ENCODE results near the gene FOXS1. TPM values are rescaled to one million over a fixed set of nuclear protein-coding genes. Genes with fewer than 3 reads are reported as not detected.

Gene FOXS1
- 1 to 10 TPM in 2 of 4 donors, not detected in 2; 1.0 to 1.2 TPM for polyA plus RNA-seq
- long read RNA-seq, donor 1 = 0 reads
- long read RNA-seq, donor 2, partial matches to known transcripts = 0 of 1 reads
- long read RNA-seq, donor 2, other reads (novel, unspliced or antisense) = 0 of 1 reads
- long read RNA-seq, donor 3, partial matches to known transcripts = 0 of 1 reads
- long read RNA-seq, donor 3, other reads (novel, unspliced or antisense) = 0 of 1 reads
- long read RNA-seq, donor 4 = 0 reads
- long read RNA-seq, donor 5, partial matches to known transcripts = 0 of 1 reads
- long read RNA-seq, donor 5, other reads (novel, unspliced or antisense) = 0 of 1 reads
- long read RNA-seq, donor 6 = 0 reads
- long read RNA-seq, donor 7, transcript FOXS1-201 (1 exons, 1,319 nt) = major isoform, 13 of 13 reads
- long read RNA-seq, donor 7, partial matches to known transcripts = 0 of 13 reads
- long read RNA-seq, donor 7, other reads (novel, unspliced or antisense) = 0 of 13 reads
- long read RNA-seq, donor 8, partial matches to known transcripts = 0 of 1 reads
- long read RNA-seq, donor 8, other reads (novel, unspliced or antisense) = 0 of 1 reads
- long read RNA-seq, donor 9, partial matches to known transcripts = 0 of 1 reads
- long read RNA-seq, donor 9, other reads (novel, unspliced or antisense) = 0 of 1 reads
- long read RNA-seq, donor 10, partial matches to known transcripts = 0 of 2 reads
- long read RNA-seq, donor 10, other reads (novel, unspliced or antisense) = 0 of 2 reads

DNA sequence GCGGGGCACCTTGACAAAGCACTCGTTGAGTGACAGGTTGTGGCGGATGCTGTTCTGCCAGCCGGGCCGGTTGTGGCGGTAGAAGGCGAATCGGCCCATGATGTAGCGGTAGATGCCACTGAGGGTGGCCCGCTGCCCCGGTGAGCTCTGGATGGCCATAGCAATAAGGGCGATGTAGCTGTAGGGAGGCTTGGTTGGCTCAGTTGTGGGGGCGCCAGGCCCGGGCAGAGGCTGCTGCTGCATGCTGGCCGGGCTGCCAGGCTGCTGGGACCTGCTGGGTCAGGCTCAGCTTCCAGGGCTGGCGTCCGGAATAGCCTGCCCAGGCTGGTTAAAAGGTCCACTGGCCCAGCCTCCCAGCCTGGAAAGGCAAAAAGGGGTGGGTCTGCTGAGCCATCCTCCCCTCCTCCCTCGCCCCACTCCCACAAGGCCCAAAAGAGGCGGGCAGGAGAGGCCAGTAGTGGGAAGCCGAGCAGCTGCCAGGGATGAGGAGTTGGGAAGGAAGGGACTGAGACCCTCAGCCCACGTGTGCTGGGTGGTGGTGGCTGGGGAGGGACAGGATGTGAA, at the start of gene FOXS1:
Gene FOXS1, minus strand, starts transcription at position 305 of the 564 bp plus-strand sequence. Its CDS starts 62 bp downstream, at position 243.
- FAIRE-seq (no peak), DNase-seq (no peak)
- Histone ChIP-seq H3K4me3 (ENCODE audit: low read depth in 1 of 3, low read length in 3 of 3) (no peak within 1 kb of the TSS), H3K9me3 (ENCODE audit: control insufficient read depth in 2 of 2, insufficient read depth in 1 of 2, low read depth in 1 of 2, low read length in 1 of 2) (no peaks in the 10 kb centered on the region), H3K27me3 (ENCODE audit: control insufficient read depth in 3 of 3, insufficient read depth in 3 of 3, low read length in 3 of 3) (peaks cover 0 to 16% (median 3%) of the 10 kb centered on the region in 3 donors), H3K27ac (ENCODE audit: low read depth in 1 of 3, low read length in 2 of 3) (no peak within 1 kb of the TSS), H3K4me1 (ENCODE audit: control insufficient read depth in 3 of 3, insufficient read depth in 2 of 3, low read depth in 1 of 3, low read length in 2 of 3) (no peaks in the 10 kb centered on the region), H3K36me3 (ENCODE audit: control insufficient read depth in 3 of 3, insufficient read depth in 2 of 3, low read depth in 1 of 3, low read length in 3 of 3) (no peaks in the 10 kb centered on the region)
- WGBS, 3 donors = 68 to 76% (median 75%) methylated on average over 21 of the region's 21 CpGs

DNA sequence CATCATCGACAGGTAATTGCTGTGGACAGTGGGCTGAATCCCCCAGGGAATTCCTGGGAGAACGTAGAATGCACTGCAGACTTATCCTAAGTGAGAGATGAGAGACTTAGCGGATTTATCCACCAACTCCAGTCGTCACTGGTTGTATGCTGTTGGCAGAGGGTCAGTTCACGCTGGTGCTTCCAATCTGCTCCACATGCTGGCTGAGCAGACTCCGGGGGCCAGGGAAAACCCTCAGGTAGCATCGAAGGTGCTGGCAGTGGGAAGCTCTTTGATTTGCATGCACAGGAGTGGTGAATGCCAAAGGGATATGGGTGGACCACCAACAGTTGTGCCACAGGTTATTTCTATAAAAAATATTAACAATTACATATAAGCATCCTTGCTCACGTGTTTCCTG, 45.2 kb upstream of the FOXS1 start:
- H3K9me3 ChIP-seq (ENCODE audit: control insufficient read depth in 2 of 2, insufficient read depth in 1 of 2, low read depth in 1 of 2, low read length in 1 of 2) = no peaks in the 10 kb centered on the region
- H3K27ac ChIP-seq (ENCODE audit: low read depth in 1 of 3, low read length in 2 of 3) = no peak overlapping the region
- FAIRE-seq (no peak), DNase-seq (no peak)
- 68 to 69% (median 68%) methylated on average over 8 of the region's 8 CpGs for WGBS, 3 donors
- H3K4me1 ChIP-seq (ENCODE audit: control insufficient read depth in 3 of 3, insufficient read depth in 2 of 3, low read depth in 1 of 3, low read length in 2 of 3) = no peaks in the 10 kb centered on the region
- H3K27me3 ChIP-seq (ENCODE audit: control insufficient read depth in 3 of 3, insufficient read depth in 3 of 3, low read length in 3 of 3) = peaks cover 0 to 5% (median 0%) of the 10 kb centered on the region in 3 donors
- no peaks in the 10 kb centered on the region for H3K36me3 ChIP-seq (ENCODE audit: control insufficient read depth in 3 of 3, insufficient read depth in 2 of 3, low read depth in 1 of 3, low read length in 3 of 3)
- H3K4me3 ChIP-seq (ENCODE audit: low read depth in 1 of 3, low read length in 3 of 3) = no peak overlapping the region

GRCh38 chr20:31883829-31884228, 38.4 kb upstream of the FOXS1 start:
- no peaks in the 10 kb centered on the region for H3K9me3 ChIP-seq (ENCODE audit: control insufficient read depth in 2 of 2, insufficient read depth in 1 of 2, low read depth in 1 of 2, low read length in 1 of 2)
- no peaks in the 10 kb centered on the region for H3K36me3 ChIP-seq (ENCODE audit: control insufficient read depth in 3 of 3, insufficient read depth in 2 of 3, low read depth in 1 of 3, low read length in 3 of 3)
- no peaks in the 10 kb centered on the region for H3K4me1 ChIP-seq (ENCODE audit: control insufficient read depth in 3 of 3, insufficient read depth in 2 of 3, low read depth in 1 of 3, low read length in 2 of 3)
- H3K4me3 ChIP-seq (ENCODE audit: low read depth in 1 of 3, low read length in 3 of 3) = no peak overlapping the region
- FAIRE-seq (no peak), DNase-seq (no peak)
- peaks cover 0 to 6% (median 0%) of the 10 kb centered on the region in 3 donors for H3K27me3 ChIP-seq (ENCODE audit: control insufficient read depth in 3 of 3, insufficient read depth in 3 of 3, low read length in 3 of 3)
- no peak overlapping the region for H3K27ac ChIP-seq (ENCODE audit: low read depth in 1 of 3, low read length in 2 of 3)

DNA sequence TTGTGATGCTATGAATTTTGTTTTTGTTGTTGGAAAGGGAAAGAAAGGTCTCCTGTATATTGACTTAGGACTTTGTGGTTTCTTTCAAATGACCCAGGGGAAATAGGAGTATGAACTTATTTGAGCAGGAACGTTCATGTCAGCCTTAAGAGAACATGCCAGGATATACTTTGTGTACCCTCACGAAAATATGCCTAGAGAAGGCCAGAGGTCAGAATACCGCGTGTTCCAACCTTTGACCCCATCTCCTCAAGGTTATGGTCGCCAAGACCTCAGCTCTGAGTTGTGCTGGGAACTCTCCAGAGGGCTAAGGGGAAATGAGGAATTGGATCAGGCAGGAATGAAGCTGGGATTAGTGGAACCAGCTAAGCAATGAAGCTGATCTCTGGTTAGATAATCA, 36.5 kb upstream of the FOXS1 start:
- Histone ChIP-seq H3K27ac (ENCODE audit: low read depth in 1 of 3, low read length in 2 of 3) (no peak overlapping the region), H3K36me3 (ENCODE audit: control insufficient read depth in 3 of 3, insufficient read depth in 2 of 3, low read depth in 1 of 3, low read length in 3 of 3) (no peaks in the 10 kb centered on the region), H3K9me3 (ENCODE audit: control insufficient read depth in 2 of 2, insufficient read depth in 1 of 2, low read depth in 1 of 2, low read length in 1 of 2) (no peaks in the 10 kb centered on the region), H3K27me3 (ENCODE audit: control insufficient read depth in 3 of 3, insufficient read depth in 3 of 3, low read length in 3 of 3) (peaks cover 0 to 6% (median 0%) of the 10 kb centered on the region in 3 donors), H3K4me3 (ENCODE audit: low read depth in 1 of 3, low read length in 3 of 3) (no peak overlapping the region), H3K4me1 (ENCODE audit: control insufficient read depth in 3 of 3, insufficient read depth in 2 of 3, low read depth in 1 of 3, low read length in 2 of 3) (no peaks in the 10 kb centered on the region)
- 19 to 51% (median 31%) methylated on average over 5 of the region's 5 CpGs for WGBS, 3 donors
- FAIRE-seq = no peak
- DNase-seq = no peak

- Histone ChIP-seq H3K36me3 (ENCODE audit: control insufficient read depth in 3 of 3, insufficient read depth in 2 of 3, low read depth in 1 of 3, low read length in 3 of 3) (no peaks in the 10 kb centered on the region), H3K4me3 (ENCODE audit: low read depth in 1 of 3, low read length in 3 of 3) (peak overlapping the region; percentile 36 to 61 (median 60)), H3K9me3 (ENCODE audit: control insufficient read depth in 2 of 2, insufficient read depth in 1 of 2, low read depth in 1 of 2, low read length in 1 of 2) (no peaks in the 10 kb centered on the region), H3K4me1 (ENCODE audit: control insufficient read depth in 3 of 3, insufficient read depth in 2 of 3, low read depth in 1 of 3, low read length in 2 of 3) (no peaks in the 10 kb centered on the region), H3K27me3 (ENCODE audit: control insufficient read depth in 3 of 3, insufficient read depth in 3 of 3, low read length in 3 of 3) (no peaks in the 10 kb centered on the region), H3K27ac (ENCODE audit: low read depth in 1 of 3, low read length in 2 of 3) (peak overlapping the region in 2 of 3 donors; percentile 47 to 85)
- DNase-seq (peak; percentile 96), FAIRE-seq (no peak)
- WGBS, 3 donors = 2 to 5% (median 3%) methylated on average over 45 of the region's 45 CpGs
These were observed 34.0 kb upstream of the FOXS1 start for GRCh38 chr20:31879143-31879987.

DNA sequence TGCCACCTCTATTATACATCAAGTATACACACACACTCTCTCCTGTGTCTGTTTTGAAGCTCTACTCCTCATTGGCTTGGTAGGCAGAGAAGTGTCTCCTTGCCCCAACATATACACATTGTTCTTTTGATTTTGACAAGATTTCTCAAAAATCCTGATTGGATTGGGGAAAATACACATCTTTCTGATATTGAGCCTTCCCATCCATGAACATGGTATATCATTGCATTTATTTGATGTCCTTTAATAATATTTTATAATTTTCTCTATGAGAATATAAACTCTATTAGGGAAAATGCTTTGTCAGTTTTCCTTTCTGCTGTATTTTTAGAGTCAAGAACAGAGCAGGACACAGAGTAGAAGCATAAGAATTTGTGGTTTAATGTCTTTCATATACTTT, 32.3 kb upstream of the FOXS1 start:
- FAIRE-seq = no peak
- no peaks in the 10 kb centered on the region for H3K4me1 ChIP-seq (ENCODE audit: control insufficient read depth in 3 of 3, insufficient read depth in 2 of 3, low read depth in 1 of 3, low read length in 2 of 3)

GRCh38 chr20:31875671-31876070, 30.3 kb upstream of the FOXS1 start:
- WGBS, 3 donors = 64 to 69% (median 65%) methylated on average over 2 of the region's 2 CpGs

More for the DNA sequence above, 32.3 kb upstream of the FOXS1 start:
- Histone ChIP-seq H3K36me3 (ENCODE audit: control insufficient read depth in 3 of 3, insufficient read depth in 2 of 3, low read depth in 1 of 3, low read length in 3 of 3) (no peaks in the 10 kb centered on the region), H3K27me3 (ENCODE audit: control insufficient read depth in 3 of 3, insufficient read depth in 3 of 3, low read length in 3 of 3) (no peaks in the 10 kb centered on the region), H3K4me3 (ENCODE audit: low read depth in 1 of 3, low read length in 3 of 3) (no peak overlapping the region), H3K27ac (ENCODE audit: low read depth in 1 of 3, low read length in 2 of 3) (no peak overlapping the region), H3K9me3 (ENCODE audit: control insufficient read depth in 2 of 2, insufficient read depth in 1 of 2, low read depth in 1 of 2, low read length in 1 of 2) (no peaks in the 10 kb centered on the region)
- no peak for DNase-seq

DNA sequence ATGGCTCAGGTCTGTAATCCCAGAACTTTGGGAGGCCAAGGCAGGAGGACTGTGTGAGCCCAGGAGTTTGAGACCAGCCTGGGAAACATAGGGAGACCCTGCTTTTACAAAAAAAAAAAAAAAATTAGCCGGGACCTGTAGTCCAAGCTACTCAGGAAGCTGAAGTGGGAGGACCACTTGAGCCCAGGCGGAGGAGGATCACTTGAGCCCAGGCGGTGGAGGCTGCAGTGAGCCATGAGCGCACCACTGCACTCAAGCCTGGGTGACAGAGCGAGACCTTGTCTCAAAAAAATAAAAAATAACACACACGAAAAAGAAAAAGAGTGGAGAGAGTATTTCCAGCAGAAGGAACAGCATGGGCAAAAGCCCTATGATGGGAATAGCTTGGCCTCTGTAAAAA, 27.0 kb upstream of the FOXS1 start:
- 84 to 89% (median 87%) methylated on average over 6 of the region's 6 CpGs for whole genome bisulfite sequencing, 3 donors
- H3K4me1 ChIP-seq (ENCODE audit: control insufficient read depth in 3 of 3, insufficient read depth in 2 of 3, low read depth in 1 of 3, low read length in 2 of 3) = peaks cover 0 to 19% (median 2%) of the 10 kb centered on the region in 3 donors
- DNase-seq (no peak), FAIRE-seq (no peak)
- no peak overlapping the region for H3K27ac ChIP-seq (ENCODE audit: low read depth in 1 of 3, low read length in 2 of 3)
- H3K27me3 ChIP-seq (ENCODE audit: control insufficient read depth in 3 of 3, insufficient read depth in 3 of 3, low read length in 3 of 3) = no peaks in the 10 kb centered on the region
- H3K36me3 ChIP-seq (ENCODE audit: control insufficient read depth in 3 of 3, insufficient read depth in 2 of 3, low read depth in 1 of 3, low read length in 3 of 3) = no peaks in the 10 kb centered on the region
- no peak overlapping the region for H3K4me3 ChIP-seq (ENCODE audit: low read depth in 1 of 3, low read length in 3 of 3)
- H3K9me3 ChIP-seq (ENCODE audit: control insufficient read depth in 2 of 2, insufficient read depth in 1 of 2, low read depth in 1 of 2, low read length in 1 of 2) = no peaks in the 10 kb centered on the region

More at GRCh38 chr20:31875671-31876070, 30.3 kb upstream of the FOXS1 start:
- no peaks in the 10 kb centered on the region for H3K27me3 ChIP-seq (ENCODE audit: control insufficient read depth in 3 of 3, insufficient read depth in 3 of 3, low read length in 3 of 3)
- peaks cover 0 to 6% (median 0%) of the 10 kb centered on the region in 3 donors for H3K4me1 ChIP-seq (ENCODE audit: control insufficient read depth in 3 of 3, insufficient read depth in 2 of 3, low read depth in 1 of 3, low read length in 2 of 3)
- H3K9me3 ChIP-seq (ENCODE audit: control insufficient read depth in 2 of 2, insufficient read depth in 1 of 2, low read depth in 1 of 2, low read length in 1 of 2) = no peaks in the 10 kb centered on the region
- DNase-seq (no peak), FAIRE-seq (no peak)
- no peak overlapping the region for H3K27ac ChIP-seq (ENCODE audit: low read depth in 1 of 3, low read length in 2 of 3)
- no peak overlapping the region for H3K4me3 ChIP-seq (ENCODE audit: low read depth in 1 of 3, low read length in 3 of 3)
- no peaks in the 10 kb centered on the region for H3K36me3 ChIP-seq (ENCODE audit: control insufficient read depth in 3 of 3, insufficient read depth in 2 of 3, low read depth in 1 of 3, low read length in 3 of 3)
